Smooth muscle cell (in vitro differentiated cells): ENCODE results near the gene ATG4D. TPM values are rescaled to one million over a fixed set of nuclear protein-coding genes. Genes with fewer than 3 reads are reported as not detected.

Source experiments
- DNase-seq: peaks from one replicate; lab custom pipeline; 2025; ENCODE audit not compliant: unreplicated experiment; lab: John Stamatoyannopoulos, UW
- H2AFZ ChIP-seq: fragments of 200-600 bp; sonication (generic); 2 replicates; pipeline ENCODE4 v1.6.0; 2016; ENCODE audit warnings: antibody characterized with exemption, low read depth, mild to moderate bottlenecking
- H3F3A ChIP-seq: fragments of 200-600 bp; sonication (generic); 2 replicates; pipeline ENCODE4 v1.6.0; 2017; ENCODE audit warnings: antibody characterized with exemption, low read depth
- H3K27ac ChIP-seq: fragments of 200-600 bp; sonication (generic); 2 replicates; pipeline ENCODE4 v1.5.1; 2016; ENCODE audit warnings: low read depth, mild to moderate bottlenecking
- H3K27me3 ChIP-seq: fragments of 200-600 bp; sonication (generic); 2 replicates; pipeline ENCODE4 v1.6.1; 2016; ENCODE audit warnings: low read depth, mild to moderate bottlenecking
- H3K36me3 ChIP-seq: fragments of 200-600 bp; sonication (generic); 2 replicates; pipeline ENCODE4 v1.5.1; 2016; ENCODE audit warnings: low read depth
- H3K4me1 ChIP-seq: fragments of 200-600 bp; sonication (generic); 2 replicates; pipeline ENCODE4 v1.5.1; 2016; ENCODE audit warnings: low read depth
- H3K4me2 ChIP-seq: fragments of 200-600 bp; sonication (generic); 2 replicates; pipeline ENCODE4 v1.6.0; 2016; ENCODE audit warnings: mild to moderate bottlenecking
- H3K4me3 ChIP-seq: fragments of 200-600 bp; sonication (generic); 2 replicates; pipeline ENCODE4 v1.5.1; 2016; ENCODE audit warnings: mild to moderate bottlenecking
- H3K79me2 ChIP-seq: fragments of 200-600 bp; sonication (generic); 2 replicates; pipeline ENCODE4 v1.6.0; 2016; ENCODE audit warnings: low read depth, mild to moderate bottlenecking
- H3K9ac ChIP-seq: fragments of 200-600 bp; sonication (generic); 2 replicates; pipeline ENCODE4 v1.6.0; 2016; ENCODE audit warnings: low read depth
- H3K9me3 ChIP-seq: fragments of 200-600 bp; sonication (generic); replicated peaks from 2 replicates; pipeline ENCODE4 v1.5.1; 2016; ENCODE audit warnings: low read depth
- H4K20me1 ChIP-seq: fragments of 200-600 bp; sonication (generic); 2 replicates; pipeline ENCODE4 v1.6.0; 2016; ENCODE audit warnings: low read depth
- WGBS: methylation state at CpG from one replicate; pipeline ENCODE4 v1.1.7; 2016; ENCODE audit warnings: low lambda C conversion rate; 5-methylcytosine and 5-hydroxymethylcytosine counted together
- polyA plus RNA-seq: library from polyadenylated mRNA; unstranded; fragments of >200 nt; fragmentation: Nextera tagmentation; extraction: Ambion mirVana; gene quantifications from 2 replicates; pipeline ENCODE4 v1.2.1, GENCODE V29; 2016
- total RNA-seq: library from RNA; depleted of rRNA; stranded (reverse); fragments of >200 nt; gene quantifications from 2 replicates; pipeline ENCODE4 v1.2.3, GENCODE V29; 2014
- TF ChIP-seq, protein P1 (sequence below): fragments of 200-600 bp; sonication (generic); IDR thresholded peaks from 2 replicates; pipeline ENCODE4 v1.5.1; 2017; ENCODE audit warnings: borderline replicate concordance, mild to moderate bottlenecking, antibody characterized with exemption; ENCODE audit not compliant: insufficient read depth, poor library complexity, severe bottlenecking

ATG4D gene
- total and polyA plus RNA-seq, 2 experiments from 2014 or later = 12.9 to 19.0 TPM

DNA sequence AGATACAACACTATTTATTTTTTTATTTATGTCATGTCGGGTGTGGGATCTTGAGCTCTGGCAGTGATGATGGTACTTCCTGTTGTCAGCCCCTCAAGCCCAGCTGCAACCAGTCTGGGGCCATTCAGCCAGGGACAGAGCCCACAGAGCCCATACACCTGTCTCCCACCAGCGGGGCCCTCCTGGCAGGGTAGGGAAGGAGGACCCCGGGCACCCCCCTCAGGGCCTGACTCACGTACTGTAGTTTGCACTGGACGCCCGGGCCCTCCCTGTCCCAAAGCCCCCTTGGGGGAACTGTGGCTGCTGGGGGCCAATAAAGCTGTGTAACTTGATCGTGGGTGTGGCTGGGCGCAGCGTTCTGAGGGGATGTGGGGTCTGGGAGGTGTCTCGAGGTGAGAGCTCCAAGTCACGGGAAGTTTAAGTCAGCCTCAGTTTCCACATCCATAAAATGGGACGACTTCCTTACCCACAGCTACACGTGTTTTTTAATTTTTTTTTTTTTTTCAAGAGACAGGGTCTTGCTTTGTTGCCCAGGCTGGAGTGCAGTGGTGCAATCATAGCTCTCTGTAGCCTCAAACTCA, 9.5 kb downstream of the ATG4D start:
- TF ChIP-seq, protein P1, sequence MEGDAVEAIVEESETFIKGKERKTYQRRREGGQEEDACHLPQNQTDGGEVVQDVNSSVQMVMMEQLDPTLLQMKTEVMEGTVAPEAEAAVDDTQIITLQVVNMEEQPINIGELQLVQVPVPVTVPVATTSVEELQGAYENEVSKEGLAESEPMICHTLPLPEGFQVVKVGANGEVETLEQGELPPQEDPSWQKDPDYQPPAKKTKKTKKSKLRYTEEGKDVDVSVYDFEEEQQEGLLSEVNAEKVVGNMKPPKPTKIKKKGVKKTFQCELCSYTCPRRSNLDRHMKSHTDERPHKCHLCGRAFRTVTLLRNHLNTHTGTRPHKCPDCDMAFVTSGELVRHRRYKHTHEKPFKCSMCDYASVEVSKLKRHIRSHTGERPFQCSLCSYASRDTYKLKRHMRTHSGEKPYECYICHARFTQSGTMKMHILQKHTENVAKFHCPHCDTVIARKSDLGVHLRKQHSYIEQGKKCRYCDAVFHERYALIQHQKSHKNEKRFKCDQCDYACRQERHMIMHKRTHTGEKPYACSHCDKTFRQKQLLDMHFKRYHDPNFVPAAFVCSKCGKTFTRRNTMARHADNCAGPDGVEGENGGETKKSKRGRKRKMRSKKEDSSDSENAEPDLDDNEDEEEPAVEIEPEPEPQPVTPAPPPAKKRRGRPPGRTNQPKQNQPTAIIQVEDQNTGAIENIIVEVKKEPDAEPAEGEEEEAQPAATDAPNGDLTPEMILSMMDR = no peak
- H2AFZ ChIP-seq = no peak overlapping the region
- peaks cover 15% of the 10 kb centered on the region for H4K20me1 ChIP-seq
- H3K4me2 ChIP-seq = no peak overlapping the region
- WGBS = 96% methylated on average over 13 of the region's 13 CpGs
- no peaks in the 10 kb centered on the region for H3K36me3 ChIP-seq
- no peaks in the 10 kb centered on the region for H3K9me3 ChIP-seq
- no peaks in the 10 kb centered on the region for H3K79me2 ChIP-seq
- H3K27ac ChIP-seq = no peak overlapping the region
- H3F3A ChIP-seq = peaks cover 12% of the 10 kb centered on the region
- no peaks in the 10 kb centered on the region for H3K27me3 ChIP-seq
- no peaks in the 10 kb centered on the region for H3K4me1 ChIP-seq
- no peak for DNase-seq
- no peak overlapping the region for H3K4me3 ChIP-seq
- no peak overlapping the region for H3K9ac ChIP-seq

DNA sequence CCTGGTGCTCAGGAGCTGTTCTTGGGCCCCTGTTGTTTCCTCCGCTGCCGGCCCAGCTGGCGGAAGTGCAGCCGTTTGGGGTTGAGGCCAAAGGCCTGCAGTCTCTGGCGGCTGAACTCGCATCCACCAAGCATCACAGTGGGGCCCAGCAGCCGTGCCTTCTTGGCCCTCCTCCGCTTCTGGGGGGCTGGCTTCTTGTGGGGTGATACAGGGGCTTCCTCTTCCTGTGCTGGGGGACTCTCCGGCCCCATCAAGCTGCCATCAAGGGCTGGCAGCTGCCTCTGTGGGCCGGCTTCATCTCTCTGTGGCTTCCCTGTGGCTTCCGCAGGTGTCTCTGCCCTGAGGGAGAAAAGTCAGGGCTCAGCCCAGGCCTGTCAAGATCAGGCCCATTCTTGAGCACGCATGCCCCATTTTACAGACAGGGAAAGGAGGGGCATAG, 10.3 kb downstream of the ATG4D start:
- no peak for DNase-seq
- H3K9ac ChIP-seq = no peak overlapping the region
- H3K27me3 ChIP-seq = no peaks in the 10 kb centered on the region
- H3K27ac ChIP-seq = no peak overlapping the region
- H3K9me3 ChIP-seq = no peaks in the 10 kb centered on the region
- 93% methylated on average over 12 of the region's 12 CpGs for WGBS
- H3K4me3 ChIP-seq = no peak overlapping the region
- peaks cover 8% of the 10 kb centered on the region for H4K20me1 ChIP-seq
- no peak overlapping the region for H3K4me2 ChIP-seq
- H3K79me2 ChIP-seq = no peaks in the 10 kb centered on the region
- H3F3A ChIP-seq = peaks cover 12% of the 10 kb centered on the region
- H3K36me3 ChIP-seq = no peaks in the 10 kb centered on the region
- no peaks in the 10 kb centered on the region for H3K4me1 ChIP-seq
- TF ChIP-seq, protein P1 = no peak
- H2AFZ ChIP-seq = no peak overlapping the region

DNA sequence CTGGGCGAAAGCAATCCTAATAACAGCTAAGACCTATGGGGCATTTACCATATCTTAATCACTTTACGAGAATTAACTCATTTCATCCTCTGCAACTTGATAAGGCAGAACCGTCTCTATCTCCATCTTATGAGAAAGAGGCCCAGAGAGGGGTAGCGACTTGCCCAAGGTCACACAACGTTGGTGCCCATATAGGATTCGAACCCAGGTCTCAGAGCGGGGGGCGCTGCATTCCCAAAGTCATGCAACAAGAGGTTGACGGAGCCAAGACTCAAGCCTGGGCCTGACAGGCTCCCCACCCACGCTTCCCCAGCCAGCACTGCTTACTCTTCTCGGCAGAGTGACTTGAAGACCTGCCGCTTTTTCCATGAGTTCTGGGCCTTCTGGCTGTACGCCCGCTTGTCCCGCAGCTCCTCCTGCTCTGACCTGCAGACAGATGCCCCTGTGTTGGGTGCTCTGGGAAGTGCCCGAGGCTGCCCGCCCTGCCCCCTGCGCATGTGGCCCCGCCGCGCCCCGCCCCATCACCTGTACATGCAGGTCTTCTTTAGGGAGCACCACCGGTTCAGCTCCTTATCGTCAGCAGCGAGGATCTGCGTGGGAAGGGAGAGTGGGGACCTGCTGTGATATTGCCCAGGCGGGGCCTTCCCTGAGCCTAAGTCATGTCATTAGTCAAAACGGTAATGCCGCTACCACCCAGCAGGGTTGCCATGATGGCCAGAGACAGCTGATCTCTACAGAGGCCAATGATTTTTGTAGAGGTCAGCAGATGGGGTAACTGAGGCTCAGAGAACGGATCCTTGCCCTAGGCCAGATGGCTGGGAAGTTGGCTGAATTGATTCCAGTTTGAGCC, 11.3 kb downstream of the ATG4D start:
- TF ChIP-seq, protein P1 = no peak
- Histone ChIP-seq H3K36me3 (no peaks in the 10 kb centered on the region), H3F3A (peaks cover 12% of the 10 kb centered on the region), H3K79me2 (no peaks in the 10 kb centered on the region), H3K9ac (no peak overlapping the region), H3K9me3 (no peaks in the 10 kb centered on the region), H3K27me3 (no peaks in the 10 kb centered on the region), H3K4me2 (no peak overlapping the region), H3K4me3 (no peak overlapping the region), H4K20me1 (peaks cover 8% of the 10 kb centered on the region), H3K4me1 (no peaks in the 10 kb centered on the region), H2AFZ (no peak overlapping the region), H3K27ac (no peak overlapping the region)
- 92% methylated on average over 30 of the region's 30 CpGs for WGBS
- no peak for DNase-seq
